Esophagus (tissue), 2 donors: ENCODE results near the gene UPB1. TPM values are rescaled to one million over a fixed set of nuclear protein-coding genes. Genes with fewer than 3 reads are reported as not detected.
A peak's percentile ranks its signal among the peaks of the same experiment; 100 is the strongest.
"Not testable (repeated sequence)": the region's sequence is repeated elsewhere in the genome, so short reads cannot be mapped to it uniquely, and the experiment has no call there.

ENCODE experiments used
- H3K27ac ChIP-seq, 2 donors: one replicate each; pipeline ENCODE4 v1.5.1; 2013; ENCODE audit warnings: low read depth in 2 of 2, mild to moderate bottlenecking in 2 of 2, inconsistent platforms in 1 of 2, low read length in 1 of 2, moderate library complexity in 1 of 2
- H3K27me3 ChIP-seq, 2 donors: one replicate each; pipeline ENCODE4 v1.6.1; 2013; ENCODE audit warnings: low read length in 2 of 2, control low read depth in 1 of 2, mild to moderate bottlenecking in 1 of 2; ENCODE audit not compliant: insufficient read depth in 2 of 2, control insufficient read depth in 1 of 2
- H3K36me3 ChIP-seq, 2 donors: one replicate each; pipeline ENCODE4 v1.6.1; 2013; ENCODE audit warnings: low read length in 1 of 2; ENCODE audit not compliant: control insufficient read depth in 2 of 2, insufficient read depth in 2 of 2
- H3K4me1 ChIP-seq, 2 donors: one replicate each; pipeline ENCODE4 v1.6.1; 2013; ENCODE audit warnings: low read length in 1 of 2; ENCODE audit not compliant: control insufficient read depth in 2 of 2, insufficient read depth in 2 of 2
- H3K4me3 ChIP-seq, 2 donors: one replicate each; pipeline ENCODE4 v1.5.1; 2013; ENCODE audit warnings: low read length in 2 of 2, mild to moderate bottlenecking in 2 of 2, low read depth in 1 of 2, moderate library complexity in 1 of 2
- H3K9me3 ChIP-seq, 2 donors: one replicate each; pipeline ENCODE4 v1.6.1; 2013; ENCODE audit warnings: mild to moderate bottlenecking in 2 of 2, low read depth in 1 of 2, low read length in 1 of 2, moderate library complexity in 1 of 2; ENCODE audit not compliant: control insufficient read depth in 2 of 2, insufficient read depth in 1 of 2
- WGBS, 2 donors: extraction: QIAGEN DNeasy Blood & Tissue Kit; methylation state at CpG; one replicate each; pipeline ENCODE4 v1.1.7; 2013; 5-methylcytosine and 5-hydroxymethylcytosine counted together
- polyA plus RNA-seq, 2 donors: library from polyadenylated mRNA; stranded (reverse); fragments of 200-250 nt; gene quantifications; one replicate each; pipeline ENCODE4 v1.2.3, GENCODE V29; 2013
- donor health status: healthy with polysubstance abuse.
- donor health status: Bipolar disorder and iron deficiency.

UPB1 gene
- polyA plus RNA-seq, 2 donors = 0.04 to 0.06 TPM

DNA sequence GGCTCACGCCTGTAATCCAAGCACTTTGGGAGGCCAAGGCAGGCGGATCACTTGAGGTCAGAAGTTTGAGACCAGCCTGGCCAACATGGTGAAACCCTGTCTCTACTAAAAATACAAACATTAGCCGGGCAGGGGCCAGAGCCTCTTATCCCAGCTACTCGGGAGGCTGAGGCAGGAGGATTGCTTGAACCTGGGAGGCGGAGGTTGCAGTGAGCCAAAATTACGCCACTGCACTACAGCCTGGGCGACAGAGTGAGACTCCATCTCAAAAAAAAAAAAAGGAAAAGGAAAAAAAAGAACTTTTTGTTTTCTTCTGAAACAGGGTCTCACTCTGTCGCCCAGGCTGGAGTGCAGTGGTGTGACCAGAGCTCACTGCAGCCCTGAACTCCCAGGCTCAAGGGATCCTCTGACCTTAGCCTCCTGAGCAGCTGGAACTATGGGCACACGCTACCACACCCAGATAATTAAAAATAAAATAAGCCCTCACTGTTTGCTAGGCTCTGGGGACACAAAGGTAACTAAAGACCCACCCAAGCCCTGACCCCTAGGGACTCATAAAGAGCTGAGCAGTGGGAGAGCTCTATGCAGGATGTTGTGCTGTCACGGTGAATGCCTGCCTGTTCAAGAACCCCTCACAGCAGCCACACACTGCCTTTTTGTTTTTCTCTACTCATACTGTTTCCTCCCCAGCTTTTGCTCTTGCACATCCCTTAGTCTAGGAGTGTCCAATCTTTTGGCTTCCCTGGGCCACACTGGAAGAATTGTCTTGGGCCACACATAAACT lies 57.6 kb downstream of the UPB1 start:
- not testable (repeated sequence) for H3K4me3 ChIP-seq, H3K9me3 ChIP-seq, H3K27me3 ChIP-seq, H3K27ac ChIP-seq
- WGBS, 2 donors = 85 to 88% methylated on average over 10 of the region's 10 CpGs
- peaks cover 5 to 17% of the 10 kb centered on the region in 2 donors for H3K36me3 ChIP-seq
- peaks cover 0 to 12% of the 10 kb centered on the region in 2 donors for H3K4me1 ChIP-seq

DNA sequence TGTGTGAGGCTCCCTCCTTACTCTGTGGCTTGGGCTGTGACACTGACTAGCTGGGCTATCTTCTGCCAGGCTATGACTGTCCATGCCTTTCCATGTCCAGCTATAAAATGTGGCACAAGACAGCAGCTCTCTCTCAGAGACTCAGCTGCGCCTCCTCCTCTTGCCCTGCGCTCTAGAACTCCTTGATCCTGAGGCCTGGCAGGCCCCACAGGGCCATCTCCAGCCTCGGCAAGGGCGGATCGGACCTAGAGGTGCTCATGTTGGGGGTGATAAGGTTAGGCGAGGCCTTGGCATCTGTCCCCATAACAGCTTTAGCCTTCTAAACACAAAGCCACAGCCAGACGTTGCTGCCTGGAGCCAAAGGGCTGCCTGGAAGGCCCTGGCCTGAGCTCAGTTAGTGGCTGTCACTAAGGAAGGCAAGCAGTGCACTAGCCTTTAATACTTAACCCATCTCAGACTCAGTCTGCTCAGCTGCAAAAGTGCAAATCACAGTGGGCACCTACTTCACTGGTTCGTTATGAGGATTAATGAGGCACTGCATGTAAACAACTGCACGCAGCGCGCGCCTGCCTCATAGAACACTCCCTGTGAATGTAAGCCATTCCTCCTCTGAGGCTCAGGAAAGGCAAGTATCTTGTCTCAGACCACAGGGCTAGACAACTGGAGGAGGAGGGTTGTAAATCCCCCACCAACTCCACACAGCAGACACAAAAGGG lies 58.6 kb downstream of the UPB1 start:
- 21 to 22% methylated on average over 12 of the region's 12 CpGs for WGBS, 2 donors
- H3K36me3 ChIP-seq = peaks cover 4 to 10% of the 10 kb centered on the region in 2 donors
- H3K27me3 ChIP-seq = no peaks in the 10 kb centered on the region
- H3K9me3 ChIP-seq = no peaks in the 10 kb centered on the region
- peak overlapping the region; percentile 82 to 88 for H3K4me3 ChIP-seq
- peaks cover 0 to 12% of the 10 kb centered on the region in 2 donors for H3K4me1 ChIP-seq
- peak overlapping the region; percentile 92 to 95 for H3K27ac ChIP-seq

- peak within 1 kb of the TSS; percentile 88 for H3K4me3 ChIP-seq
- H3K36me3 ChIP-seq = peaks cover 6 to 15% of the 10 kb centered on the region in 2 donors
- H3K27me3 ChIP-seq = no peaks in the 10 kb centered on the region
- 0% methylated on average over 56 to 64 of the region's 64 CpGs for WGBS, 2 donors
- peaks cover 0 to 12% of the 10 kb centered on the region in 2 donors for H3K4me1 ChIP-seq
- H3K27ac ChIP-seq = peak within 1 kb of the TSS; percentile 97 to 99
- no peaks in the 10 kb centered on the region for H3K9me3 ChIP-seq
Measured at GRCh38 chr22:24554313-24555164, 59.4 kb downstream of the UPB1 start, which contains the start of gene GUCD1. TSS of gene GUCD1 (minus strand) at chr22:24555138. CDS start at chr22:24554991, 147 bp downstream.

GRCh38 chr22:24555165-24556039 lies 60.3 kb downstream of the UPB1 start, which contains the start of gene SNRPD3:
TSS of gene SNRPD3 (plus strand) at chr22:24555999. CDS start at chr22:24557675, 1,676 bp downstream.
- Histone ChIP-seq H3K27me3 (no peaks in the 10 kb centered on the region), H3K36me3 (peaks cover 6 to 17% of the 10 kb centered on the region in 2 donors), H3K27ac (peak within 1 kb of the TSS; percentile 97 to 99), H3K4me3 (peak within 1 kb of the TSS; percentile 88), H3K9me3 (no peaks in the 10 kb centered on the region), H3K4me1 (peaks cover 0 to 12% of the 10 kb centered on the region in 2 donors)
- 0 to 1% methylated on average over 55 to 59 of the region's 59 CpGs for WGBS, 2 donors

DNA sequence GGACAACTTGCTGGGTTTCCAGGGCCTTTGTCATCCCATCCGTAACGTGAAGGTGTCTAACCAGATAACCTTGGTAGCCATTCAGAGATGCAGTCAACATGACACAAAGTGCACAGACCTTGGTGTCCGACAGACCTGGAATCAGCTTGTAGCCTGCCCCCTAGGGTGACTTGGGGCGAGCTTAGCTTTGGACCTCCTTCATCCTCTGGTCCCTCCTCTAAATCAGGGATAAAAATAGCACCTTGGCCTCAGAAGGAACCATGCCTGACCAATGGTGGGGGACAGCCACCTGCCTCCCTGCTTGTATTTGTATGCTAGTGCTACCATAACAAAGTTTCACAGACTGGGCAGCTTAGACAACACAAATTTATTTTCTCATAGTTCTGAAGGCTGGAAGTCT lies 64.3 kb downstream of the UPB1 start:
- no peaks in the 10 kb centered on the region for H3K27me3 ChIP-seq
- H3K9me3 ChIP-seq = no peaks in the 10 kb centered on the region
- no peak overlapping the region for H3K27ac ChIP-seq
- H3K4me3 ChIP-seq = no peak overlapping the region
- peaks cover 6 to 18% of the 10 kb centered on the region in 2 donors for H3K36me3 ChIP-seq
- no peaks in the 10 kb centered on the region for H3K4me1 ChIP-seq
- 60 to 62% methylated on average over 4 of the region's 4 CpGs for WGBS, 2 donors

- 94 to 96% methylated on average over 2 of the region's 2 CpGs for WGBS, 2 donors
- no peak overlapping the region for H3K27ac ChIP-seq
- no peaks in the 10 kb centered on the region for H3K27me3 ChIP-seq
- peaks cover 9 to 29% of the 10 kb centered on the region in 2 donors for H3K36me3 ChIP-seq
- no peak overlapping the region for H3K4me3 ChIP-seq
- no peaks in the 10 kb centered on the region for H3K9me3 ChIP-seq
- no peaks in the 10 kb centered on the region for H3K4me1 ChIP-seq
Measured at GRCh38 chr22:24563246-24563645, 68.1 kb downstream of the UPB1 start.

DNA sequence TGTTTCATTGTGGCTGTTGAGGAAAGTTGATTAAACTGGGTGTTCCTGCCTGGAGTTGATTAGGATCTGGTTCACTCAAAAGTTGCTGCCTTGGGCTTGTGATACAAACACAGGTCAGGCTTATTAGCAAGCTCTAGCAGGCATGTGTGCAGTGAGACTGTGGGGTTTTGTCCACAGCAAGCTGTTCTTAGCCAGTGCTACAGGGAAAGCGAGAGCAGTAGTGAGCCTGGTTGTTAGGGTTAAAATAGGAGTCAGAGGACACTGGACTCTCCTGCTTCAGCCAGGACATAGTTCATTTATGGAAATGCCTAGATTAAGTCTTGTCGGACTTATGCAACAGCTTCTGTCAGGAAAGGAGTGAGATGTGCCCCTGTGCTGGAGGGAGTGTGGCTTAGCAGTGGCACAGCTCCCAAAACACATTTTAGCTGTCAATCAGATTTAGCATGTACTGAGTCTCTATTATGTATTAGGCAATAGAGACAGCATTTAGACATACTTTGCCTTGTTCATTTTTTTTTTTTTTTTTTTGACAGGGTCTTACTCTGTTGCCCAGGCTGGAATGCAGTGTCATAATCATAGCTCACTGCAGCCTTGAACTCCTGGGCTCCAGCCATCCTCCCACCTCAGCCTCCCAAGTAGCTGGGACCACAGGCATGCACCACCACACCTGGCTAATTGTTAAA lies 69.4 kb downstream of the UPB1 start:
- Histone ChIP-seq H3K27ac (peak overlapping the region in 1 of 2 donors; percentile 20), H3K9me3 (no peaks in the 10 kb centered on the region), H3K36me3 (peaks cover 3 to 23% of the 10 kb centered on the region in 2 donors), H3K27me3 (no peaks in the 10 kb centered on the region), H3K4me1 (no peaks in the 10 kb centered on the region), H3K4me3 (no peak overlapping the region)
- 64 to 65% methylated on average over 2 of the region's 2 CpGs for WGBS, 2 donors

DNA sequence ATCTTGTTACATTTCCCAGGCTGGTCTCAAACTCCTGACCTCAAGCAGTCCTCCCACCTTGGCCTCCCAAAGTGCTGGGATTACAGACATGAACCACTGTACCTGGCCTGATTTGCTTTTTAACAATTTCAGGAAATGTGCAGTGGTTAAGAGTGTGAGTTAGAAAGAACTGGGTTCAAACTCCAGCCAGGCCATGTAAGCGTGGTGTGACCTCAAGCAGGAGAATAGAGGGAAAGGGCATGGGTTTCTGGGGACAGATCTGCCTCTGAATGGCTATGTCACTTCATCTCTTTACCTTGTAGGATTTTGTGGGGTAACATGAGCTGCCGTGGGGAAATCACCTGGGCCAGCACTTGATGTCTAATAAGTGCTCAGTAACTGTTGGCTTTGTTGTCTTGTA lies 69.9 kb downstream of the UPB1 start:
- Histone ChIP-seq H3K27ac (no peak overlapping the region), H3K4me1 (no peaks in the 10 kb centered on the region), H3K4me3 (no peak overlapping the region), H3K36me3 (peaks cover 3 to 24% of the 10 kb centered on the region in 2 donors), H3K9me3 (no peaks in the 10 kb centered on the region), H3K27me3 (no peaks in the 10 kb centered on the region)
- WGBS, 2 donors = 82 to 87% methylated on average over 2 of the region's 2 CpGs
